HG03060 (cell line): ENCODE measurements around the gene FAM9B.
"Not testable (repeated sequence)": the region's sequence is repeated elsewhere in the genome, so short reads cannot be mapped to it uniquely, and the experiment has no call there.

Source experiments
- ATAC-seq: cut with Tn5 transposase; IDR thresholded peaks from one replicate; pipeline ENCODE4 v1.9.1; 2021; ENCODE audit warnings: low read depth, moderate number of reproducible peaks; ENCODE audit not compliant: unreplicated experiment

The FAM9B gene

GRCh38 chrX:9033989-9034388, at the start of gene FAM9B:
Gene FAM9B, minus strand, starts transcription at chrX:9034127. Its CDS starts 1,141 bp downstream, at chrX:9032986.
- no peak for ATAC-seq

DNA sequence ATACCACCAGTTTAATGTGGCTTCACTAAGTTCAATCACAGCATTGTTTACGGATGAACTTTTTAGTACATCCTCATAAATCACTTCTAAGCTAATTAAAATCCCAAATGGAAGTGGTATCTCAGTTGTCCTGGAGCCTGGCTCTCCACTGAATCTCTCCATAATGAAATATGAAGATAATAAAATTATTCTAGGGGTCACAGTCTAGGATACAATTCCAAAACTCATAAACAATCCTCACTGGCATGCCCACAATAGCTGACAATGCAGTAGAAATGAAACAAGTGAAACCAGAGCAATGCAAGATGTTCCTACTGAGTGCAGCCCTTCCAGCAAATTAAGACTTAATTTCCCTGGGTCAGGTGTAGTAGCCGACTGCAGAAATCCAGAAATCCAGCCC, 47.3 kb upstream of the FAM9B start:
- ATAC-seq = no peak

DNA sequence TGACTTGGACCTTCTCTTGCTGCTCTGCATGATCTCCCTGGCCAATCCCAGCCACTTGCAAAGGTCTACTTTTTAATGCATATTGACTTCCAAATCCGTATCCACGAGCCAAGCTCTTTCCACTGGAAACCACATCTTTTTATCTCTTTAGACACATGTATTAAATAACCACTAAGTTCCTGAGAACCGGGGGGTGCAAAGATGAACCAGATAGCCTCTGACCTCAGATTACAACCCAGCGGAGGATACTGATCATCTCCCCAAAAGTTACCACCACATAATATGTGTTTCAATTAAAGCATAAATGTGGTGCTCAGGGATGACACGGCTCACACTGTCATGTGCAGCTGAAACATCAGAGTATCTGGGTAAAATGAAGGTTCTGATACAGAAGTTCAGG, 40.4 kb upstream of the FAM9B start:
- no peak for ATAC-seq

GRCh38 chrX:9072281-9072680, 38.4 kb upstream of the FAM9B start:
- no peak for ATAC-seq

DNA sequence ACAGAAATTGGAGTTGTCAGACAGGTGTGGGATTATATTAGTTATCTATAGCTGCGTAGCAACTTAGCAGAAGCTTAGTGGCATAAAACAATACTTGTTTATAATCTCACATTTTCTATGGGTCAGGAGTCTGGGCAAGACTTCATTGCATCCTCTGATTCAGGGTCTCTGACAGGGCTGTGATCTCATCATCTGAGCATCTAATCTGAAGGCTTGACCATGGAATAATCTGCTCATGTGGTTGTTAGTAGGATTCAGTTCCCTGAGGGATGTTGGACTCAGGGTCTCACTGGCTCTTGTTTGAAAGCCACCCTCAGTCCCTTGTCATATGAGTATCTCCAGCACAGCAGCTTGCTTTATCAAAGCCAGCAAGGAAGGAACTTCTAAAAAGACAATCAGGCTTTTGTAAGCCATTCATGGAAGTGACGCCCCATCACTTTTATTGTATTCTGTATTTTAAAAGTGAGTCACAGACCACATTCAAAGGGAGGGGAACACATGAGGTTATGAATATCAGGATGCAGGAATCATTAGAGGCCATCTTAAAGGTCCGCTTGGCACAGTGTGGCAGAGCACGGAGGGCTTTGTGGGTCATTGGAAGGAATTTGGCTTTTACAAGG, 37.2 kb upstream of the FAM9B start:
- no peak for ATAC-seq

DNA sequence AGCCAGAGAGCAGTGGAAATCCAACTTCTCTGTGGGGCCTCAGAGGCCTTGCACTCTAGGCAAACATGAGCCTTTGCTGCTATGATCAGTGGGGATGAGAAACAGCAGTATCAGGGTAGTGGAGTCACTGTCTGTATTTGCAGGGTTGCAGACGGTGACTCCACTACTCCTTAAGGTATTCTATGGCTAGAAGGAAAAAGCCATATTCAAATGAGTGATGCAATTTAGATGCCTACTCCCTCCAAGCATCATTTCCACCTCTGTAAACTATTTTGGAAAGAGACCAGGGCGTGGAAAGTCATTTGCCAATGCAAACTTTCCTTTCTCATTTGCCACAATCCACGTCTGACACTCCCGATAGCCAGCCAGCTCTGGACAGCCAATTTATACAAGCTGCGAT, 35.6 kb upstream of the FAM9B start:
- no peak for ATAC-seq

DNA sequence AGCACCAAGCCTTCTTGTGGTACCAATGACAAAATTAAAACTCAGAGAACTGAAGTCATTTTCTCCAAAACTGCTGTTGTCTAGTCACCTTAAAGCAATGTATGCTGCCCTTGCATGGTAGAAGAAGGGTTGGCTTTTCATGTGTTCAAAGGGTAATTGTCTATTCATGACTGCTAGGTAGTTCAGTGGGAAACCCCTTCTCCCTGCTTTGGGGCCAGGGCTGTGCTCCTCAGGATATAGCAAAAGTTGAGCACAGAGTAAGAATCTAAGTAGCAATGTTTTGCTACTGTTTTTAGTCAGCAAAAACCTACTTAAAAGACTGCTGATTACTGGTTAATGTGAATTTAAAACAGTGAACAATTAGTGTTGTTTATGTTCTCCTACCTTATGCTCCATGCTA, 30.8 kb upstream of the FAM9B start:
- ATAC-seq = no peak

DNA sequence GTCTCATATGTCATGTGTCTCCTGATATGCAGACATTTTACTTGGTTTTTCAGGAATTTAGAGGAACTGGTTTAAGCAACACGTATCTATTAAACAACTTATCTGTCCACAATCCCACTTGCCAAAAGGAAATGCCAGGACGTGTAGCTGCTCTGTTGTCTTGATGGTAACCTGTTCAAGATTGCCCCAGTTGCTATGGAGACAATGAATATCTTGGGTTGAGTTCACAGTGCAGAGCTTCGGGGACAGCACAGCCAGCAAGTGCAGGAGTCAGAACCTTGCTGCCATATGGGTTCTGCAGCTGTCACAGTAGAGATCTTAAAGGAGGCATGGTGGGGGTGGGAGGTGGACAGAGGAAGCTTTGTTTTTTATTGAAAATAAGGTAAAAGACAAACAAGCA, 28.7 kb upstream of the FAM9B start:
- ATAC-seq = no peak

- no peak for ATAC-seq
These were observed 21.4 kb upstream of the FAM9B start for GRCh38 chrX:9055354-9055753.

DNA sequence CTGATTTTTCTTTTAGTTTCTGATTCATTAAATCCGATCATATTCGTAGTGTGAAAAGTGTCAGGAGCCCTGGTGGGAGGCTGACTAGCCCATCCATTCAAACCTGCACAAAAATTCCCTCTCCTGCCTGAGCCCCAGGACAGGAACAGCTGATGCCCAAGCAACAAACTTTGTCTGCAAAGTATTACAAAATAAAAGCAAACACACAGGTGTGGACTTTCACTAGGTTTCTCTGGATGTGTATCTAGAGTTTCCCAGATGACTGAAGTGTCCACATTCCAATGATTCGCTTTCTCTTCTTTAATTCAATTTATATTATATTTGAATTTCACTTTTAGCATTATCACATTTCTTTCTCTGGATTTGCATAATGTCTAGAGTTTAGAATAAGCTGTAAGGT, 18.2 kb upstream of the FAM9B start:
- no peak for ATAC-seq

DNA sequence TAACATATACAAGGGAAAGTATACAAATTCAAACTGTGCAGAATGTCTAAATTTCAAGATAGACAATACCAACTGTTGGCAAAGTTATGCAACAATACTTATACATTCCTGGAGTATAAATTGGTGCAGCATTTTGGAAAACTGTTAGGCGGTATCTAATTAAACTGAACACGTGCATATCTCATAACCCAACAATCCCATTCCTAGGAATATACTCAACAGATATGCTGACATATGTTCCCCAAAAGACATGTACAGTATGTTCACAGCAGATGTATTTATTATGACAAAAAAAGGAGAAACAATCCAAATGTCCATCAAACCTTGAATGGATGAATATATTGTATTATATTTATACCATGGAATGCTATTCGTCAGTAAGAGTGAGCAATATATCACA, 16.4 kb upstream of the FAM9B start:
- ATAC-seq = no peak

DNA sequence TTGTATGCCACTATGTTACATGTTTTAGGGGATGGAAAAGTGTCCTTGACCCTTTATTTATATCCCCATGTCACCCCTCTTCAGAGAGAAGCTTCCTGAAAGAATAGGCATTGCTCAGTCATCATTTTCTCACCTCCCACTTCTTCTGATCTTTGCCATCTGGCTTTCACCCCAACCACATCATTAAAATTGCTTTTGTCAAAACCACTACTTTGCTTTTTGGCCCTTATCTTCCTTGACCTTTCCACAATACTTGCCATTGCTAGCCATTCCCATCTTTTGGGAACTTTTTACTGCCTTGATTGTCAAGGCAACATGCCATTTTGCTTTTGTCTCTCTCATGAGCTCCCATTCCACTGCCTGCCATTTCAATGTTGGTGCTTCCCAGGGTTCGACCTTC, 14.9 kb upstream of the FAM9B start:
- ATAC-seq = no peak

DNA sequence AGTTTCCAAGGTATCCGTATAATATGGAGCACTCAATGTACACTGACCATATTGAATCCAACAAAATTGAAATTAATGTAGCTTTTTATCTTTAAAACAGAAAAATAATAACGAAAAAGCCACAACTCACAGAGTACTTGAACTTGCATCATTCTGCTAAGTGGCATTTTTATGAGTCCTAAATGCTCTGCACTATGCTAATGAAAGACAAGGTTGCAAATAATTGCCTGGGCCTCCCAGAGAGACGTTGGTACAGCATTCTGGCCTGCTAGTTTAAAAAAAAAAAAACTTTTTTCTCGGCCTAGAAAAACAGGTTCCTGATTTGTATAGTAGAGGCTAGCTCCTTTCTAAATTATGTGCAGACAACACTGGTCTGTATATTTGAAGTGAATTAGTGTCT, 4.3 kb upstream of the FAM9B start:
- no peak for ATAC-seq

DNA sequence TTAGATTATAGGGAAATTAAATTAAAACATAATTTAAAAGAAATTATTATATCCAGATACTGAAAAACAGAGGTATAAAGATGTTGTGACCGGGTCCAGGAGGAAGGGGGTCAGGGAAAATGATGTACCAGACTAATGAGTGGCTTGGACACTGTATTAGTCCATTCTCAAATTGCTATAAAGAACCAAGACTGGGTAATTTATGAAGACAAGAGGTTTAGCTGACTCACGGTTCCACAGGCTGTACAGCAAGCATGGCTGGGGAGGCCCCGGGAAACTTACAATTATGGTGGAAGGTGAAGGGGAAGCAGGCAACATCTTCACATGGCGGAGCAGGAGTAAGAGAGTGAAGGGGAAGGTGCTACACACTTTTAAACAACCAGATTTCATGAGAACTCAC, 3.4 kb upstream of the FAM9B start:
- ATAC-seq = no peak

DNA sequence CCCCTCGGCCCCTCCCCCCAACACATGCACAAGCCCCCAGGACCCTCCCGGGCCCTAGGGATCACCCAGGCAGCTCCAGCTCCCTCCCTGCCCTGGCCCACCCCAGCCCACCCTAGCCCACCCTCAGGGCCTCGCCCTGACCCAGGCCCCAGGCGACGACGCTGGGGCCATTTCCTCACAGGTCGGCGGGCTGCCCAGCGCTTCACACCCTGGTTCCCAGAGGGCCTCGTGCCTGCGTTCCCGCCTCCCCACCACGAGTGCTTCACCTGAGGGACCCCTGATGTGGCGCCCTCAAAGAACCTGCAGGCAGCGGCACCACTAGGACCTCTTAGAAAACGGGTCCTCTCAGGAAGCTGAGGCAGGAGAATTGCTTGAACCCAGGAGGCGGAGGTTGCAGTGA, 341 bp downstream of the FAM9B start:
- ATAC-seq = no peak

DNA sequence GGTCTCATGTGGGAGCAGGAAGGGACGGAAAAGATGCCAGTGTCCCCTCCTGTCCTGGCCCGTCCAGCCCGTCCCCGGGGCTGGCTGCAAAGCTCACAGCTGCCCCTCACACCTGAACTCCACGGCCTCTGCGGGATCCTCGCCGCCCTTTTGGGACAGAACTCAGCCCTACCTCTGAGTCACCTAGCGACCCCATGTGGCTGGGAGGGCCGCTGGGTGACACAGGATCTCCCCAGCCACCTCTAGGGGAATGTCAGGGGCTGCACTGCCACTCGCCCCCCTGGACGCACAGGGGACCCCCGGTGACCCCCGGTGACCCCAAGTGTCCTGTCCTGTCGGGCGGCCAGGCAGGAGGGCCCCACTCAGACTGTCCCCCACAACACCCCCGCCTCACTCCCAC, 748 bp downstream of the FAM9B start:
- no peak for ATAC-seq

- ATAC-seq = no peak
These were observed 10.6 kb downstream of the FAM9B start for GRCh38 chrX:9023293-9023692.

DNA sequence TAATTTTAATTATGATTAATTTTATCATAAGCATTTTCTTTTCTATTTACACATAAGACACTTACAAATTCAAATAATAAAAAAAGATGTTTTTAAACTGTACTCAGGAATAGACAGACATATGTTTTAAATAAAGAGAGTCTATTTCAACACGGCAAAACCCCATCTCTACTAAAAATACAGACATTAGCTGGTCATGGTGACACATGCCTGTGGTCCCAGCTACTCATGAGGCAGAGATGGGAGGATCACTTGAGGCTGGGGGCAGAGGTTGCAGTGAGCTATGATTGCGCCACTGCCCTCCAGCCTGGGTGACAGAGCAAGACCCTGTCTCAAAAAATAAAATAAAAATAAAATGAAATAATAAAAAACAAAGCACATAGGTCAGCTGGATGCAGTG, 14.8 kb downstream of the FAM9B start:
- no peak for ATAC-seq

GRCh38 chrX:9018332-9018731, 15.6 kb downstream of the FAM9B start:
- ATAC-seq = not testable (repeated sequence)

DNA sequence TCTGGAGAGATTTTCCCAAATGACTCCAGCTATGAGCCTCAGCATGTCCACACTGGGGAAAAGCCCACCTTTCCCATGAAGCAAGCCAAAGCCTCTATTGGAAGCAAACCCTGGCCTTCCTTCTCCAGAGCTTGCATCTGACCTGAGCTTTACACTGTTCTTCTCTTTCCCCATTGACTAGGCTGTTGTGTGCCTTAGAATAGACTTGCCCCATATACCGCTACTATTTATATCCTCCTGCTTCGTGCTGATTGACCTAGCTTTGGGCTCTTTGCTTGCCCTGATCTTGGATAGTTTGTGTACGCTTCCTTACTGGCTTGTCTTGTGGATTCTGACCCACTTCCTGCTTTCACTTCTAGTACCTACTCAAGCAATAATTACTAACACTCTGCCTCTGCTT, 30.9 kb downstream of the FAM9B start:
- no peak for ATAC-seq

DNA sequence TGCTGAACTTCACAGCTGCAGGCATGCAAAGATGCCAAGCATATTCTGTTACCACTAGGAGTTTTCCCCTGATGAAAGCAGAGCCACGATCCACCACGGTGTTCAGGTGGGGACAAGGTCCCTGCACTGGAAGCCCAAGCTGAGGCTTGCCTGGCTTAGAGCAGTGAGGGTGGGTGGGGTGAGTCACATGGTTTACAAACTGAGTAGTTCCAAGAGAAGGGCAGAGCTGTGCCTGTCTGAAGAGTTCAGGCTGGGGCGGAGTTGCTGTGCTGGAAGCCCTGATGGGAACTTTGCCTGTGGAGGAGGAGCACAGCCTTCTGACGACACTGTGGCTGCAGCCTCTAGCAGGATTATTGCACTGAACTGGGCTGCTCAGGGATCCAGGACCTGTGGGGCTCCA, 45.5 kb downstream of the FAM9B start:
- no peak for ATAC-seq

DNA sequence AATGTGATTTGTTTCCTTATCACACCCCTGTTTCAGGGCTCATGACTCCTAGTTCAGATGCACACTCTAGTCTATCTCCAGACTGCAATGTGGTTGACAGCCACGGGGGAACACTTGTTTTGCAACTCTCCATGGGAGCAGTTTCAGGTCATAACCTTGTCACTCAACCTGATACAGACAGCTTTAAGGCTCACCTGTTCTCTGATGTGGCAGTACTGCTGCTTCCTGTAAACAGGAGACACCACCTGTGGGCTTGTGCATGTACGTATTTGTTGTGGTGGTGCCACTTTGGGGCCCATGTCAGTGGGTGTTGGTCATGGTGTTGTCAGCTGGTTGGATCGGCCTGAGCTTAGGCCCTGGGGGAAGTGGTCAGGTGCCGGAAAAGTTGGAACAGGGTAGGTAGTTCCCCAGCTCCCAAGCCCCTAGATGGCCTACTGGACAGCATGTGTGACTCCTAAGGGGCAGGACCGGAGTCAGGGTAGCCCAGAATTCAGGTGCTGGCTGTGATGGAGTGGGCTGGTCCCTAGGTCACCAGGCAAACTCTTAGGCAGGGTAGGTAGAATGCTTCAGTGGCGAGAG, 46.2 kb downstream of the FAM9B start:
- no peak for ATAC-seq

- no peak for ATAC-seq
These were observed 49.7 kb downstream of the FAM9B start for GRCh38 chrX:8984231-8984630.
